ENCODE measurements around the gene TSPAN7.
A peak's percentile ranks its signal among the peaks of the same experiment; 100 is the strongest.

TSPAN7 gene

GRCh38 chrX:38595801-38596200 is 34.5 kb downstream of the TSPAN7 start:
- no peak for FAIRE-seq

- FAIRE-seq = no peak
Measured at GRCh38 chrX:38596939-38597338, 35.6 kb downstream of the TSPAN7 start.

GRCh38 chrX:38599796-38600755 is 38.7 kb downstream of the TSPAN7 start:
- no peak for FAIRE-seq

GRCh38 chrX:38601866-38602265 is 40.5 kb downstream of the TSPAN7 start:
- no peak for FAIRE-seq

GRCh38 chrX:38606821-38607220 is 45.5 kb downstream of the TSPAN7 start:
- peak; percentile 55 for FAIRE-seq

GRCh38 chrX:38607976-38608375 is 46.6 kb downstream of the TSPAN7 start:
- no peak for FAIRE-seq

- FAIRE-seq = no peak
Measured at GRCh38 chrX:38610849-38611248, 49.5 kb downstream of the TSPAN7 start.

- FAIRE-seq = no peak
Measured at GRCh38 chrX:38612281-38612680, 50.9 kb downstream of the TSPAN7 start.

- no peak for FAIRE-seq
Measured at GRCh38 chrX:38614485-38614884, 53.1 kb downstream of the TSPAN7 start.

- FAIRE-seq = no peak
Measured at GRCh38 chrX:38616904-38617303, 55.6 kb downstream of the TSPAN7 start.

- FAIRE-seq = no peak
Measured at GRCh38 chrX:38618180-38618579, 56.8 kb downstream of the TSPAN7 start.

- no peak for FAIRE-seq
Measured at GRCh38 chrX:38620623-38621022, 59.3 kb downstream of the TSPAN7 start.

GRCh38 chrX:38626296-38626695 is 65.0 kb downstream of the TSPAN7 start:
- no peak for FAIRE-seq

- no peak for FAIRE-seq
Measured at GRCh38 chrX:38627683-38628082, 66.3 kb downstream of the TSPAN7 start.

GRCh38 chrX:38628587-38628986 is 67.2 kb downstream of the TSPAN7 start:
- FAIRE-seq = no peak

- peak; percentile 58 for FAIRE-seq
Measured at GRCh38 chrX:38632516-38632915, 71.2 kb downstream of the TSPAN7 start.

GRCh38 chrX:38634665-38635064 is 73.3 kb downstream of the TSPAN7 start:
- FAIRE-seq = no peak

GRCh38 chrX:38636949-38637819 is 75.8 kb downstream of the TSPAN7 start:
- FAIRE-seq = no peak

- no peak for FAIRE-seq
Measured at GRCh38 chrX:38638952-38639529, 77.7 kb downstream of the TSPAN7 start.

- FAIRE-seq = no peak
Measured at GRCh38 chrX:38639730-38640129, 78.4 kb downstream of the TSPAN7 start.

- no peak for FAIRE-seq
Measured at GRCh38 chrX:38641197-38641596, 79.9 kb downstream of the TSPAN7 start.

GRCh38 chrX:38643903-38644302 is 82.6 kb downstream of the TSPAN7 start:
- FAIRE-seq = no peak

GRCh38 chrX:38646129-38646528 is 84.8 kb downstream of the TSPAN7 start:
- FAIRE-seq = no peak
